GM12878 (cell line): ENCODE results near the gene SLC50A1. TPM values are rescaled to one million over a fixed set of nuclear protein-coding genes. Genes with fewer than 3 reads are reported as not detected.

ENCODE experiments used
- ATAC-seq: fragments of 200-7000 bp; cut with Tn5 transposase; 3 replicates; pipeline ENCODE4 v1.9.1; 2020; ENCODE audit warnings: mild to moderate bottlenecking, moderate library complexity
- BruUV-seq: library from RNA; stranded (reverse); fragments of 400-500 nt; replicated peaks from 2 replicates; lab custom pipeline; 2021; lab: Mats Ljungman, UMichigan
- CTCF ChIA-PET: fragments of 300-600 bp; sonication (Branson Sonifier 250); formaldehyde crosslinking; extraction: SDS; loops from one replicate; lab custom pipeline; 2021; ENCODE audit warnings: inconsistent platforms; lab: Yijun Ruan, JAX
- POLR2A ChIA-PET: fragments of 350-600 bp; formaldehyde crosslinking; extraction: SDS; loops from one replicate; lab custom pipeline; 2021; ENCODE audit warnings: inconsistent platforms; lab: Charles Lee
- RAD21 ChIA-PET: fragments of 300-600 bp; sonication (Branson Sonifier 250); formaldehyde crosslinking; loops from one replicate; lab custom pipeline; 2023; ENCODE audit warnings: antibody characterized with exemption; ENCODE audit not compliant: unreplicated experiment; lab: Charles Lee
- SMC1A ChIA-PET: fragments of 300-600 bp; sonication (Branson Sonifier 250); formaldehyde crosslinking; loops from one replicate; lab custom pipeline; 2023; ENCODE audit not compliant: unreplicated experiment, uncharacterized antibody; lab: Charles Lee
- DNase-seq: peaks from one replicate; pipeline ENCODE4 v3.0.0-alpha.2; 2011; ENCODE audit warnings: low read depth, low spot score
- FAIRE-seq: peaks from 3 replicates; lab custom pipeline; 2011; peaks lifted over from hg19 to GRCh38; lab: Jason Lieb, UNC
- H2AFZ ChIP-seq: 2 replicates; pipeline ENCODE4 v1.6.0; 2011; ENCODE audit warnings: low read depth, low read length, control low read depth; ENCODE audit not compliant: control insufficient read depth
- H3K27ac ChIP-seq: 2 replicates; pipeline ENCODE4 v1.5.1; 2011; ENCODE audit warnings: control low read depth; ENCODE audit not compliant: control insufficient read depth, insufficient read depth
- H3K27me3 ChIP-seq, 2 experiments: replicated peaks in 1 of 2; 2 replicates each; pipeline versions ENCODE4 v1.6.0 to v1.6.1; 2011; ENCODE audit warnings: low read length in 1 of 2; ENCODE audit not compliant: control insufficient read depth in 2 of 2, insufficient read depth in 2 of 2
- H3K36me3 ChIP-seq, 2 experiments: 2 replicates each; pipeline ENCODE4 v1.5.1; 2011; ENCODE audit warnings: low read length in 1 of 2; ENCODE audit not compliant: control insufficient read depth in 2 of 2, insufficient read depth in 2 of 2
- H3K4me1 ChIP-seq: 2 replicates; pipeline ENCODE4 v1.6.1; 2011; ENCODE audit warnings: mild to moderate bottlenecking, low read length, moderate library complexity, mixed read lengths; ENCODE audit not compliant: control insufficient read depth, insufficient read depth
- H3K4me2 ChIP-seq: 2 replicates; pipeline ENCODE4 v1.6.0; 2011; ENCODE audit warnings: control low read depth; ENCODE audit not compliant: control insufficient read depth, insufficient read depth
- H3K4me3 ChIP-seq: fragments of 200-600 bp; sonication (generic); 2 replicates; pipeline ENCODE4 v1.5.1; 2016
- H3K79me2 ChIP-seq: 2 replicates; pipeline ENCODE4 v1.6.0; 2011; ENCODE audit warnings: low read length; ENCODE audit not compliant: control insufficient read depth, insufficient read depth
- H3K9ac ChIP-seq: 2 replicates; pipeline ENCODE4 v1.8.0; 2011; ENCODE audit warnings: low read length, control low read depth, mixed read lengths; ENCODE audit not compliant: control insufficient read depth, insufficient read depth
- H3K9me3 ChIP-seq: replicated peaks from 3 replicates; pipeline ENCODE4 v1.5.1; 2011; ENCODE audit warnings: mild to moderate bottlenecking, low read length; ENCODE audit not compliant: control insufficient read depth, insufficient read depth
- H4K20me1 ChIP-seq: 2 replicates; pipeline ENCODE4 v1.6.0; 2011; ENCODE audit not compliant: control insufficient read depth, insufficient read depth
- YY1 ChIP-seq: IDR thresholded peaks from 2 replicates; pipeline ENCODE4 v1.6.1; 2011; ENCODE audit warnings: low read depth, mild to moderate bottlenecking, low read length
- WGBS: methylation state at CpG from one replicate; pipeline ENCODE4 v1.1.6; 2016; ENCODE audit warnings: low lambda C conversion rate; ENCODE audit not compliant: insufficient replicate concordance, insufficient coverage; ENCODE audit errors: missing lambda C conversion rate; 5-methylcytosine and 5-hydroxymethylcytosine counted together
- in situ Hi-C: fragments of 300-500 bp; cut with MboI; formaldehyde crosslinking; loops from 9 replicates; pipeline ENCODE4 v1.14.3; 2018; ENCODE audit warnings: mixed read lengths
- intact Hi-C: fragments of 100-400 bp; cut with micrococcal nuclease; formaldehyde crosslinking; loops from one replicate; pipeline ENCODE4 v1.14.2; 2022; ENCODE audit not compliant: unreplicated experiment
- polyA plus RNA-seq, 11 experiments: library from polyadenylated mRNA; depleted of rRNA in 4 of 11; unstranded in 6 of 11; stranded (reverse) in 5 of 11; fragments of >200 nt; fragmentation: Nextera tagmentation in 4 of 11; fragmentation: Illumina TruSeq in 1 of 11; extraction: Ambion mirVana in 4 of 11; extraction: Trizol in 1 of 11; gene quantifications; 1 replicate in 1 of 11; 2 replicates in 10 of 11; pipeline versions ENCODE4 v1.2.1 to v1.2.3, GENCODE V29; 2011 to 2016; ENCODE audit warnings: inconsistent platforms in 2 of 11, missing spikeins in 2 of 11, low read depth in 1 of 11
- total RNA-seq, 4 experiments: library from RNA; depleted of rRNA in 3 of 4; stranded (reverse); fragments of >200 nt in 3 of 4; fragmentation: Illumina TruSeq in 1 of 4; extraction: Trizol in 1 of 4; gene quantifications; 2 replicates each; pipeline versions ENCODE4 v1.2.1 to v1.2.3, GENCODE V29; 2013 to 2021
- TF ChIP-seq, protein P1 (sequence below): fragments of 150-350 bp; IDR thresholded peaks from 2 replicates; pipeline ENCODE4 v1.6.1; 2016; ENCODE audit warnings: low read depth, low read length
- TF ChIP-seq, protein P2 (sequence below): fragments of 450-650 bp; IDR thresholded peaks from 2 replicates; pipeline ENCODE4 v1.6.1; 2017; ENCODE audit warnings: low read depth, mild to moderate bottlenecking, moderate library complexity

SLC50A1 gene
- total and polyA plus RNA-seq, 10 of the 15 experiments (the other 5 are each of a cell fraction or from before 2014, with no cell fraction given), result 32.5 to 85.6 (median 54.0) TPM

DNA sequence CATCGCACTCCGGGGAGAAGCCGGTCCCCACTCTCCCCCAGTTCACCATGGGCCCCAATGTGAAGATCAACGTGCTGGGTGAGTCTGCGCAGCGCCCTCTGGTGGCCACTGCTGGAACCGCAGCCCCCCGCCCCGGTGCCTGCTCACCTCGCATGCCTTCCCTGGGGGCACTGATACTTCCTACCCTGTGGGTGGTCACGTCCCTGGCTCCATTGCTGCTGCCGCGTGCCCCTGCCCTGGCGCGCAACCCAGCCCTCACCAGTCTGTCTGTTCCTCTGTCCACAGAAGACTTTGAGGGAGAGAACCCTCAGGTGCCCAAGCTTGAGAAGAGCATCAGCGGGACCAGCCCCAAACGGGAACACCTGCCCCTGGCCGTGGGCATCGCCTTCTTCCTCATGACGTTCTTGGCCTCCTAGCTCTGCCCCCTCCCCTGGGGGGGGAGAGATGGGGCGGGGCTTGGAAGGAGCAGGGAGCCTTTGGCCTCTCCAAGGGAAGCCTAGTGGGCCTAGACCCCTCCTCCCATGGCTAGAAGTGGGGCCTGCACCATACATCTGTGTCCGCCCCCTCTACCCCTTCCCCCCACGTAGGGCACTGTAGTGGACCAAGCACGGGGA, 49.4 kb upstream of the SLC50A1 start (continued):
- TF ChIP-seq, protein P1, sequence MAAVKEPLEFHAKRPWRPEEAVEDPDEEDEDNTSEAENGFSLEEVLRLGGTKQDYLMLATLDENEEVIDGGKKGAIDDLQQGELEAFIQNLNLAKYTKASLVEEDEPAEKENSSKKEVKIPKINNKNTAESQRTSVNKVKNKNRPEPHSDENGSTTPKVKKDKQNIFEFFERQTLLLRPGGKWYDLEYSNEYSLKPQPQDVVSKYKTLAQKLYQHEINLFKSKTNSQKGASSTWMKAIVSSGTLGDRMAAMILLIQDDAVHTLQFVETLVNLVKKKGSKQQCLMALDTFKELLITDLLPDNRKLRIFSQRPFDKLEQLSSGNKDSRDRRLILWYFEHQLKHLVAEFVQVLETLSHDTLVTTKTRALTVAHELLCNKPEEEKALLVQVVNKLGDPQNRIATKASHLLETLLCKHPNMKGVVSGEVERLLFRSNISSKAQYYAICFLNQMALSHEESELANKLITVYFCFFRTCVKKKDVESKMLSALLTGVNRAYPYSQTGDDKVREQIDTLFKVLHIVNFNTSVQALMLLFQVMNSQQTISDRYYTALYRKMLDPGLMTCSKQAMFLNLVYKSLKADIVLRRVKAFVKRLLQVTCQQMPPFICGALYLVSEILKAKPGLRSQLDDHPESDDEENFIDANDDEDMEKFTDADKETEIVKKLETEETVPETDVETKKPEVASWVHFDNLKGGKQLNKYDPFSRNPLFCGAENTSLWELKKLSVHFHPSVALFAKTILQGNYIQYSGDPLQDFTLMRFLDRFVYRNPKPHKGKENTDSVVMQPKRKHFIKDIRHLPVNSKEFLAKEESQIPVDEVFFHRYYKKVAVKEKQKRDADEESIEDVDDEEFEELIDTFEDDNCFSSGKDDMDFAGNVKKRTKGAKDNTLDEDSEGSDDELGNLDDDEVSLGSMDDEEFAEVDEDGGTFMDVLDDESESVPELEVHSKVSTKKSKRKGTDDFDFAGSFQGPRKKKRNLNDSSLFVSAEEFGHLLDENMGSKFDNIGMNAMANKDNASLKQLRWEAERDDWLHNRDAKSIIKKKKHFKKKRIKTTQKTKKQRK, result no peak
- TF ChIP-seq YY1, result peak; percentile 56; the same call in 1 of the 2 replicates

DNA sequence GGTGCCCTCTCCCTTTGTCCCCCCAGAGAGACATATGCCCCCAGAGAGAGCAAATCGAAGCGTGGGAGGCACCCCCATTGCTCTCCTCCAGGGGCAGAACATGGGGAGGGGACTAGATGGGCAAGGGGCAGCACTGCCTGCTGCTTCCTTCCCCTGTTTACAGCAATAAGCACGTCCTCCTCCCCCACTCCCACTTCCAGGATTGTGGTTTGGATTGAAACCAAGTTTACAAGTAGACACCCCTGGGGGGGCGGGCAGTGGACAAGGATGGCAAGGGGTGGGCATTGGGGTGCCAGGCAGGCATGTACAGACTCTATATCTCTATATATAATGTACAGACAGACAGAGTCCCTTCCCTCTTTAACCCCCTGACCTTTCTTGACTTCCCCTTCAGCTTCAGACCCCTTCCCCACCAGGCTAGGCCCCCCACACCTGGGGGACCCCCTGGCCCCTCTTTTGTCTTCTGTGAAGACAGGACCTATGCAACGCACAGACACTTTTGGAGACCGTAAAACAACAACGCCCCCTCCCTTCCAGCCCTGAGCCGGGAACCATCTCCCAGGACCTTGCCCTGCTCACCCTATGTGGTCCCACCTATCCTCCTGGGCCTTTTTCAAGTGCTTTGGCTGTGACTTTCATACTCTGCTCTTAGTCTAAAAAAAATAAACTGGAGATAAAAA, 48.7 kb upstream of the SLC50A1 start:
- ATAC-seq, result no peak
- Histone ChIP-seq H4K20me1 (no peaks in the 10 kb centered on the region), H3K4me3 (no peak overlapping the region), H3K4me2 (no peak overlapping the region), H3K9me3 (no peaks in the 10 kb centered on the region), H3K27me3 (peaks cover 11 to 12% of the 10 kb centered on the region in 2 experiments), H2AFZ (no peak overlapping the region), H3K27ac (no peak overlapping the region), H3K79me2 (no peaks in the 10 kb centered on the region), H3K9ac (no peak overlapping the region), H3K36me3 (no peaks in the 10 kb centered on the region), H3K4me1 (peaks cover 20% of the 10 kb centered on the region)
- ChIA-PET POLR2A (no interaction called here), SMC1A (interaction anchor here (0.8 to 2.9 kb wide), 3 partner anchors 42 to 85 kb away, joined by 3 to 17 read pairs (median 5); no protein-coding TSS in a partner anchor), RAD21 (interaction anchor here (0.6 to 3.0 kb wide), 3 partner anchors 22 to 790 kb away, joined by 3 to 63 read pairs (median 22); partner anchors contain the start of gene EFNA4), CTCF (interaction anchor here (0.6 to 5.5 kb wide), 14 partner anchors 8 to 527 kb away, joined by 3 to 195 read pairs (median 7); partner anchors contain the start of genes EFNA4, KRTCAP2 and SHC1)
- in situ Hi-C loops, result no loop called here
- no peak for DNase-seq
- BruUV-seq, result no TSS peak
- intact Hi-C loops, result loop anchor here (10.0 kb wide), 1 partner anchor 602 kb away; no protein-coding TSS in a partner anchor
- FAIRE-seq, result no peak
- WGBS, result 41% methylated on average over 8 of the region's 8 CpGs
- TF ChIP-seq, protein P2, sequence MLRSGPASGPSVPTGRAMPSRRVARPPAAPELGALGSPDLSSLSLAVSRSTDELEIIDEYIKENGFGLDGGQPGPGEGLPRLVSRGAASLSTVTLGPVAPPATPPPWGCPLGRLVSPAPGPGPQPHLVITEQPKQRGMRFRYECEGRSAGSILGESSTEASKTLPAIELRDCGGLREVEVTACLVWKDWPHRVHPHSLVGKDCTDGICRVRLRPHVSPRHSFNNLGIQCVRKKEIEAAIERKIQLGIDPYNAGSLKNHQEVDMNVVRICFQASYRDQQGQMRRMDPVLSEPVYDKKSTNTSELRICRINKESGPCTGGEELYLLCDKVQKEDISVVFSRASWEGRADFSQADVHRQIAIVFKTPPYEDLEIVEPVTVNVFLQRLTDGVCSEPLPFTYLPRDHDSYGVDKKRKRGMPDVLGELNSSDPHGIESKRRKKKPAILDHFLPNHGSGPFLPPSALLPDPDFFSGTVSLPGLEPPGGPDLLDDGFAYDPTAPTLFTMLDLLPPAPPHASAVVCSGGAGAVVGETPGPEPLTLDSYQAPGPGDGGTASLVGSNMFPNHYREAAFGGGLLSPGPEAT, result no peak
- TF ChIP-seq, all 136 proteins: peak for 0
